ENCODE results near the gene DIAPH2.

GRCh38 chrX:96692890-96693289, 8.2 kb downstream of the DIAPH2 start:
- no peak for TF ChIP-seq POLR2A (IDR thresholded peaks at IDR 0.05)
- TF ChIP-seq, protein P1, sequence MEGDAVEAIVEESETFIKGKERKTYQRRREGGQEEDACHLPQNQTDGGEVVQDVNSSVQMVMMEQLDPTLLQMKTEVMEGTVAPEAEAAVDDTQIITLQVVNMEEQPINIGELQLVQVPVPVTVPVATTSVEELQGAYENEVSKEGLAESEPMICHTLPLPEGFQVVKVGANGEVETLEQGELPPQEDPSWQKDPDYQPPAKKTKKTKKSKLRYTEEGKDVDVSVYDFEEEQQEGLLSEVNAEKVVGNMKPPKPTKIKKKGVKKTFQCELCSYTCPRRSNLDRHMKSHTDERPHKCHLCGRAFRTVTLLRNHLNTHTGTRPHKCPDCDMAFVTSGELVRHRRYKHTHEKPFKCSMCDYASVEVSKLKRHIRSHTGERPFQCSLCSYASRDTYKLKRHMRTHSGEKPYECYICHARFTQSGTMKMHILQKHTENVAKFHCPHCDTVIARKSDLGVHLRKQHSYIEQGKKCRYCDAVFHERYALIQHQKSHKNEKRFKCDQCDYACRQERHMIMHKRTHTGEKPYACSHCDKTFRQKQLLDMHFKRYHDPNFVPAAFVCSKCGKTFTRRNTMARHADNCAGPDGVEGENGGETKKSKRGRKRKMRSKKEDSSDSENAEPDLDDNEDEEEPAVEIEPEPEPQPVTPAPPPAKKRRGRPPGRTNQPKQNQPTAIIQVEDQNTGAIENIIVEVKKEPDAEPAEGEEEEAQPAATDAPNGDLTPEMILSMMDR (IDR thresholded peaks at IDR 0.05) = no peak
